Stimulated activated CD8-positive, alpha-beta memory T cell treated with anti-CD3 and anti-CD28 coated beads, Interleukin-4, amount 100 ng/mL, for 24 hours (primary cell): Measurements from ENCODE around the gene HOXB3.
"Not testable (repeated sequence)": the region's sequence is repeated elsewhere in the genome, so short reads cannot be mapped to it uniquely, and the experiment has no call there.

Experiments
- DNase-seq: peaks from one replicate; pipeline ENCODE4 v3.0.0-alpha.2; 2020; ENCODE audit warnings: low read depth

HOXB3 gene

DNA sequence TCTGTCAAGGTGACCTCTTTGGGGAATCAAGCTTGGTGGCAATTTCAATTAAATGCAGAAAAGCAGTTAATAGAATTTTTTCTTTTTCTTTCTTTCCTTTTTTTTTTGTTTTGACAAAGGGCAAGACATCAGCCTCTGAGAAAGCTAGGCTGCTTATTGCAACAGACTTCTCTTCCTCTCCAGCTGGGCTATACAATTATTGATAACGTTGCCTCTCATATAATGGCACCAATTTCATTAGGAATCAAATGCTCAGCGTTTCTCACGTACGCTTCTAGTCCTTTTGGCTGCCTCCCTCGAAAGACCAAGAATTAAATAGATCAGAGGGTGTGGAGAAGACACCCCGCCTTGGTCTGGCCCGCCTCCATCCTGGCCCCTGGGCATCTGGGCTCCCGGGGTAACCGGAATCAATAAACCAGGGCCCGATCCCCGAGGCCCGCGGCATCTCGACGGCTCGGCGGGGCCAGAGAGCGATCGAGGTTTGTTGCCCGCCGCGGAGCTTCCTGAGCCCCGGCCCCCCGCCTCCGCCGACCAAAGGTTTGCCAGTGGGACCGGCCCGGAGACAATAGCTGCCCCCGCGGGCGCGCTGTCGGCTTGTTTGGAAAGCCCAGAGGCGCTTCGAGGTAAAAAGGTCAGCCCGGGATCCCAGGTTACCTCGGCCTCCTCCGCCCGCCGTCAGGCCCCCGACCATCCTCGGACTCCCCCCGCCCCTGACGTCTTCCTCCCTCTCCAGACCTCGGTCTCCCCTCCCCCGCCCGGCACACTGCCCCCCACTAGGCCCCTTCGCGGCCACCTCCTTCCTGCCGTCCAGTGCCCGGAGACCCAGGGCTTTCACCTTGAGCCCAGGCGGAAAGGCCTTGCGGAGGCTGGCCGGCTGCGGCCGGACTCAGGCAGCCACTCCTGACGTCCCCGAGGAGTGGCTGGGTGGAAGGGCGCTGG lies 63.2 kb downstream of the HOXB3 start:
- DNase-seq, result no peak

DNA sequence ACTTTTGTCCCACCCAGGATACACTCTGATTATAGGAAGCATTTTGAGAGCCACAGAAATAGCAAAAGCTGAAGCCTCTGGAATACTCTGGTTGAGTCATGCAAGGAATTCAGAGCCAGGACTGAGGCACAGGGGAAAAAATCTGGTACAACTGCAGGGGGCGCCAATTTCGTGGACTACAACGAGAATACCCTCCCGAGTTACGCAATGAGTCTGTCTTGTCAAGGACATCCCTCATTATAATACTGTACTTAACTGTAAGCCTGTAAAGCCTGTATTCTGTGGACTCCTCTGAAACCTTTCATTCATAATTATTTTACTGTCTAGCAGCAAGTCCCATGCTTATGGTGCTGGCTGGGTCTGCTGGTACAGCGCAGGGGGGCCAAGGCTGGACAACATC lies 67.0 kb downstream of the HOXB3 start:
- DNase-seq, result no peak

DNA sequence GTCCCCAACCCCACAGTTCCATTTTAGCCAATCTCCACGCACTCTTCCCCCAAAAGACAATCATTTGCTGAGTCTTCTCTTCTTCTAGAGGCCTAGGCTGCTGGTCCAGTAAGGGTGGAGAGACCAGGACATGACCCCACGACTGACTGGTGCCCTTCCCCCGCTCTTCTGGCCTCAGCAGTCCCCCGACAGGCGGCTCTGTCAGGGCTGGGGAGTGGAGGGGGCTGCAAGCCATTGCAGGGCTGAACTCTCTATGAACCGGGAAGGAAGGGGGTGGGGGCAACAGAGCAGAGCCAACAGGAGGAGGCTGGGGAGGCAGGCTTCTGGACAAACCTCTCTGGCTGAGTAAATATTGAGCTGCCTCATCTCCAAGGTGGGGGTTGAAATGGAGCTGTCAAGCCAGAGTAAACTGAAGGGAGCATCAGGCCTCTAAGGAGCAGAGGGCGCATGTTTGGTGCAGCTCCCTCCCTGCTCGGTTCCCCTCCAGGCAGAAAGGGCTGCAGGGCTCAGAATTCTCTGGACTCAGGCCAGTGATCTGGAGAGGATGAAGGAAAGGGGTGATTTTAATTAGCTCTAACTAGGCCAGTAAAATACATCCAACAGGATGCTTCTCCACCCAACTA lies 67.9 kb downstream of the HOXB3 start:
- no peak for DNase-seq

DNA sequence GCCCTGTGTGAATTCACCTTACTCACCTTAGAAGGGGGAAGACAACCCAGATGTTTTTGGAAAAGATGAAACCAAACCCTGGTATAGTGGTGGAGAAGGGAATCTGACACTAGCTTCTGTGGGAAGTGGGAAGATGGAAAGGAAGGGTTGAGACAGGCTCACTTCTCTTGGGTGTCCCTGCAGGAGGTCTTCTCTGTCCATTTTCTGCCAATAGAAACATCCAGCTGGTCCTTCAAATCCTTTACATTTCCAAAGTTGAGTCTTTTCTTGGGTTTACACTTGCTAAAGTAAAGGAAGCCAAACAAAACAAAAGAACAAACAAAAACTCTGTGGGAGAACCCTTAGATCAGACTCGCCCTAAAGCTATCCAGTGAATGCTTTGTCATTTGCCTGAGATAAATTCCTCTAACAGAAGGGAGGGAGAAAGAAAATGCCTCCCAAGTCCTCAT lies 69.4 kb downstream of the HOXB3 start:
- DNase-seq, result no peak

DNA sequence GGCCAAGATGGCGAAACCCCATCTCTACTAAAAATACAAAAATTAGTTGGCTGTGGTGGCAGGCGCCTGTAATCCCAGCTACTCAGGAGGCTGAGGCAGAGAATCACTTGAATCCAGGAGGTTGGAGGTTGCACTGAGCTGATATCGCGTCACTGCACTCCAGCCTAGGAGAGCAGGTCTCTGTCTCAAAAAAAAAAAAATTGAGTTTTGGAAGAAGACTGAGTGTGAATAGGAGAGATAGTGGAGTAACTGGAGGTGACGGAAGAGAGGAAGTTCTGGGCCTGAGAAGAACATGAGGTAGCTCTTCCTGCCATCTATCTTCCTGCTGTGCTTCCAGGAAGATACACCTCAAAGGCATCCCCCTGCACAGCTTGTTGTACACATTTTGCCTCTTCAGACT lies 70.6 kb downstream of the HOXB3 start:
- DNase-seq, result no peak

DNA sequence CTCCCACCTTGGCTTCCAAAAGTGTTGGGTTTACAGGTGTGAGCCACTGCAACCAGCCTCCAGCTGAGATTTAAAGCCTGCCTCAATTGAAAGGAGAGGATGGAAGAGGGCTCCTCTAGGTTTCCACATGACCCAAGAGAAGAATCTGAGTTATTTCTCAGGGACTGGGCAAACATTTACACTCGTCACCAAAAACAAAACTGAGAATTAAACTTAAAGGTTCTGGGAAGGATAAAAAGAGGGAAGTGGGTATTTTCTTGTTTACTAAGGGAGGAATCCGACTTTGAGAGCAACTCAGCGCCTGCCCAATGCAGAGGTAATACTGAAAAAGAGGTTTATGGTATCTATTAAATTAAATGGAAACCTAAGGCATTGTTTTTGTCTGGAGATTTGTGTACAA lies 72.6 kb downstream of the HOXB3 start:
- DNase-seq, result no peak

DNA sequence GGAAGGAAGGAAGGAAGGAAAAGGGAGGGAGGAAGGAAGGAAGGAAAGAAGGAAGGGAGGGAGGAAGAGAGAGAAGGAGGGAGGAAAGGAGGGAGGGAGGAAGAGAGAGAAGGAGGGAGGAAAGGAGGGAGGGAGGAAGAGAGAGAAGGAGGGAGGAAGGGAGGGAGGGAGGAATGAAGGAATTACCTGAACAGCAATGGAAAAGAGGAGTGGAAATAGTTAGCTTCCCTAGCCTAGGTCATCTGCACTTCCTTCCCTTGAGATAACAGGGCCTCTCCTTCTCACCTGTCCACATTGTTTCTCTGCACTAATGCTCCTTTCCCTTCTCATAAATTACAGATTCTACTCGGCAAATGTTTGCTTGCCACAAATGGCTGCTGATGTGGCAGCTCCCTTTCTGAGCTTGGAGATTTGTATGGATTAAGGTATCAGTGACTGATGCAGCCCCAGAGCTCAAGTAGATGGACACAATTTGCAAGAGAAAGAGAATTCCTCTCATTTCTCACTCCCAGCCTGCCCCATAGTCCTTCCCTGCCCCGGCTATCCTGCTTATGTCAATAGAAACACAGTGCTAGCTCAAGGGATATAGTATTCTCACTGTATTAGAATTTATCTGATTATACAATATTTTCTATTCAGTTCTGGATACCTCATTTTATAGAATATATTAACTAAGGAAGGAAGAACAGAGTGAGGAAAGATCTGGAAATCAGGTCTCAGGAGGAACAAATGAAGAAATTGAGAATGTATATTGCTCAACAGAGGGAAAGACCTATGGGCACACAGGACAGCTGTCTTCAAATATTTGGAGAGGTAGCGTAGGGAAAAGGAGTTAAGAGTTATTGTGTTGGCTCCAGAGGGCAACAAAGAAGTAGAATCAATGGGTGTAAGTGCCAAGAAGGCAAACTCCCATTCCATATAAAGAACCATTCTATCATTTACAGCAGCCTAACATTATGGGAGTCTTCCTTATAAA lies 73.8 kb downstream of the HOXB3 start:
- DNase-seq, result no peak

DNA sequence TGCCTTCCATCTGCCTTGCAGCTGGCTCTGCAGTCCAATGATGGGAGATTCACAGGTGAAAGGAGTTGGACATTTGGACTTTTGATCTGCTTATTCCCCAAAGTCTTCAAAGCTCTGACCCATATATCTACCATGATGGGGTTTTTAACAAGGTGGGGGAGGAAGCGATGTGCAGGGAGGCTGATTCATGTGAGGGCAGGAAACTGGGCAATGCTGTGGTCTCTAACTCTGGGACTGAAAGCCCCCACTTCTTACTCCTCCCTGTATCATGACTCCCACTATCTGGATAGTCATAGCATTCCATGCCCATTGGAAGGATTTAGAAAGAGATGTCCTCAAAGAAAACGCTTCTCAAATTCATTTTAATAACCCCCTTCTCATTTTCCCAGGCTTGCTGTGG lies 75.6 kb downstream of the HOXB3 start:
- no peak for DNase-seq

DNA sequence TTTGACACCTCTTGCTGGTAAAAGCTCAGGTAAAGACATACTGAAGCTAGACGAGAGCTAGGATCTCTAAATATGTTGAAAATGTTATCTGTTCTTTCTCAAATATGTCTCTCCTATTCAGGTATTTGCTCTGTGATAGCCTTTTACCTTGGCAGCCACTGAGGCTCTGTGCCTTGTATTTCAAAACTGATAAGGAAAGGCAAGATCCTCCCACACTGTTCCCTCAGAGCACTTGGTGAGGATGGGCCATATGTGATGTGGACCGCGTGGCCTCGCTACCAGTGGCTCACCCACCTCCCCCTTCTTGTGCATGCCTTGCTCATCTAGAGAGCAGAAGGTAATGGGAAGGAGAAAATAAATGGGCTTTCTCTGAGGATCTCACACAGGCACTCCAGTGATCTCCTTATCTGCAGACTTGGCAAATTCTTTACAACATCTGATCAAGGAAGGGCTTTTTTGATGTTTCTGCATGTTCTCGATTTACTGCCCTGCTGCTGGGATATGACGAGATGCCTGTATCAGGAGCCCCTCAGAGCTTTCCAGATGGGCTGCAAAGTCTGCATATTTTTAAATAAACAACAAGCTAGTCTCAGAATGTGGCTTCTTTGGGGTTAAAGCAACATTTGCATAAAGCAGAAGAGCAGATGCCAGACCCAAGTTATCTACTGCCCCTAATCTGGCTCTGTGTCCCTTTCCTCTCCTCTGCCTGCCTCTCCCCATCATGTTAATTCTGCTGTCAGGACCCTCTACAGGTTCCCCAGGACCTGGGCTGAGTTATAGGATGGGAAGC lies 76.2 kb downstream of the HOXB3 start:
- DNase-seq, result no peak

DNA sequence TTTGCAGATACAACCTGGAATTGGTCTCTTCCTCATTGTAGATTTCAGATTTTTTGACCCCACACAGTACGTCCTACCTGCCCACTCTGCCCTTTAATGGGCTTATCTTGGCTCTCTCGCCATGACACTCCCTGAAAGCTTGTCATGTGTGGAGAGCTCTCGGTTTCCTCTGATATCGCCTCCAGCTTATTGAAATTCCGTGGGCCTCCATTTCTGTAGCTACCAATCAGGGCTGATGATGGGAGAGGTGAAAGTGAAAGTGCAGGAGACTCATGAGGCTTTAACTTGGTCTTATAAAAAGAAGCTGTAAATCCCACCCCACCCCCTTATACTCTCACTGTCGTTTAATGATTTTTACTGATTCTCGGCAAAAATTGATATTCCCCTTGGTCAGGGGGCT lies 76.9 kb downstream of the HOXB3 start:
- no peak for DNase-seq

DNA sequence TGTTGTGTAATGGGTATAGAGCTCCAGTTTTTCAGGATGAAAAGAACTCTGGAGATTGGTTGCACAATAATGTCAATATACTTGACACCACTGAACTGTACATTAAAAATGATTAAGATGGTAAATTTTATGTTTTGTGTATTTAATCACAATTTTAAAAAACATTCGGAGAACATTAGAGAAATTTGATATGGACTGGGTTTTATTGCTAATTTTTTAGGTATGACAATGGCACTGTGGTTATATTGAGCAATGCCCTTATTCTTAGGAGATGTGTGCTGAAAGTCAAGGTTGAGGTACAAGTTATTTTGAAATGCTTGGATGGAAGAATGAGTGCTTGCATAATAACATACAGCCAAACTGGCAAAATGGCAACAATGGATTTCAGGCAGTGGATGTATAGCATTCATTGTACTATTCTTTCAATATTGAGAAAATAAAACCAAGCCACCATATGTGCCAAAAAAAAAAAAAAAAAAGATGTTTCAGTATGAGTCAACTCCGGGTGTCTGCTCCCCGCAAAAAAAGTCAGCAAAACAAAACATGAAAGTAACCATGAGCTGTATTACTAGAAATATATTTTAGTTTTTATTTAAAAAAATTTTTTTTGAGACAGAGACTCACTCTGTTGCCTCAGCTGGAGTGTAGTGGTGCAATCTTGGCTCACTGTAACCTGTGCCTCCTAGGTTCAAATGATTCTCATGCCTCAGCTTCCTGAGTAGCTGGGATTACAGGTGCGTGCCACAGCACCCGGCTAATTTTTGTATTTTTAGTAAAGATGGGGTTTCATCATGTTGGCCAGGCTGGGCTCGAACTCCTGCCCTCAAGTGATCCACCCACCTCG lies 79.1 kb downstream of the HOXB3 start:
- DNase-seq, result no peak

DNA sequence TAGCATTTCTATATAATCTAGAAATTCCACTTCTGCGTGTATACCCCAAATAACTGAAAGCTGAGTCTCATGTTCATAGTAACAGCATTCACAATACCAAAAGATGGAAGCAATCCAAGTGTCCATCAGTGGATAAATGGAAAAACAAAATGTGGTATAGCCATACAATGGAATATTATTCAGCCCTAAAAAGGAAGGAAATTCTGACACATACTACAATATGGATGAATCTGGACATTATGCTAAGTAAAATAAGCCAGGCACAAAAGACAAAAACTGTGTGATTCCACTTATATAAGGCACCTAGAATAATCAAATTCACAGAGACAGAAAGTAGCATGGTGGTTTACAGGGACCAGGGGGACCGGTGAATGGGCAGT lies 79.7 kb downstream of the HOXB3 start:
- DNase-seq, result no peak

DNA sequence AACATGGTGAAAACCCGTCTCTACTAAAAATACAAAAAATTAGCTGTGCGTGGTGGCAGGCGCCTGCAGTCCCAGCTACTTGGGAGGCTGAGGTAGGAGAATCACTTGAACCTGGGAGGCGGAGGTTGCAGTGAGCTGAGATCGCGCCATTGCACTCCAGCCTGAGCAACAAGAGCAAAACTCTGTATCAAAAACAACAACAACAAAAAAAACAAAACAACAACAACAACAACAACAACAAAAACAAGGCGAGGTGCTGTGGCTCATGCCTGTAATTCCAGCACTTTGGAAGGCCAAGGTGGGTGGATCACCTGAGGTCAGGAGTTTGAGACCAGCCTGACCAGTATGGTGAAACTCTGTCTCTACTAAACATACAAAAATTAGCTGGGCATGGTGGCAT lies 80.3 kb downstream of the HOXB3 start:
- not testable (repeated sequence) for DNase-seq

DNA sequence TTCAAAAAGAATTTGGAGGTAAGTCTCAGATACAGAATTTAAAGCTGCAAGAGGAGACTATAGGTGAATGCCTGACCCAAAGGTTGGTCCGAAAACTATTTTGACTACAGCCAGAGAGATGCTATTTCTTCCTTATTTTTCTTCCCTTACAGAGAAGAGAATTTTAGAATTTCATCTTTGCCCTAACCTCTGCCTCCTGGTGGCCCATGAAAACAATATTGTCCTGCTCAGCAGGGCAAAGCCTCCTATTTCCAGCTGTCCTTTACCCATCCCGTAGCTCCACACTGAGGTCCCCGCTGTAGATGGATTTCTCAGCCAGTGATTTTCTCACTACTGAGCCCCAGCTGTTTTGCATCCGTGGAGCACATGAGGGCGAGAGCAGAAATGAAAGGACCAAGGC lies 83.8 kb downstream of the HOXB3 start:
- DNase-seq, result no peak

DNA sequence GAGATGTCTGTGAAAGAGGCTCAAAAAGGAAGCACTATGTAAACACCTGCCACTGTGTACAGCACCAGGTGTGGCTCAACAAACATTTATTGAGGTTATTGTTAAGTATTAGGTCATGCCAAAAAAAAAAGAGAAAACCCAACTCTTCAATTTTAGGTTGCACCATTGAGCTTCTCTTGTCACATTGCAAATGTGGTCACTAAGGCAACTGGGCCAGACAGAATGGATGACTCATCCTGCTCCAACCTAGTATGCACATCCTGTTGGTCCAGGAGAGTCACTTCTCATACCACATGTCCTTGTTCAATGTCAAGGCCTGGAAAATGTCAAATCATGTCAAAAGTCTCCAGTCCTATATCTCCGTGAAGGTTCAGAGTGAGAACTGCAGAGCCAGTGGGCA lies 84.3 kb downstream of the HOXB3 start:
- no peak for DNase-seq

DNA sequence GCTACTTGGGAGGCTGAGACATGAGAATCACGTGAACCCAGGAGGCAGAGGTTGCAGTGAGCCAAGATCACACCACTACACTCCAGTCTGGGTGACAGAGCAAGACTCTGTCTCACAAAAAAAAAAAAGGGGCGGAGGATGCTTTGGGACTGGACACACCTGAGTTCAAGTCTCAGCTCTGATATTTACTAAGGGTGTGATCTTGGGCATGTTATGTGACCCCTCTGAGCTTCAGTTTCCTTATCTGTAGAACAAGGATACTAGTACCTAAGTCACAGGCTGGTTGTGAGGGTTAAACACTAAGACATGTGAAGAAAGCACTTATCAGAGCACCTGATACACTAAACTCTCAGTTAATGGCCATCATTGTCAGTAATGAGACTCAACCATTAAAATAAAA lies 85.1 kb downstream of the HOXB3 start:
- no peak for DNase-seq

DNA sequence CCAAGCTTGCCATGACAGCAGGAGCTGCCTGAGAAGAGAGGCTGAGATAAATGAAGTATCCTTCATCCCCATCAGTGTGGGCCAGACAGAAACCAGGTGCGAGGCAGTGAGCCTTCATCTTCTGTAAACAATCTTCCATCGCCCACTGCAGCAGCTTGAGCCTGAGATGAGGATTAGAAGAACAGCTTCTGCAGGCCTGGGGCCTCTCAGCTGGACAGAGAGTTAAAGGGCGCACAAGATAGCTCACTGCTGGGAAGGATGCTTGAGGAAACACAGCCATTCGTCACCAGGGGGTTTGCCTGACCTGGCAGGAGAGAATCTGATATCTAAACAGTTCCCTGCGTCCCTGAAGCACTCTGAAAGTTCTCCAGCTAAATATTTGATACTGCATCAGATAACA lies 86.3 kb downstream of the HOXB3 start:
- no peak for DNase-seq

DNA sequence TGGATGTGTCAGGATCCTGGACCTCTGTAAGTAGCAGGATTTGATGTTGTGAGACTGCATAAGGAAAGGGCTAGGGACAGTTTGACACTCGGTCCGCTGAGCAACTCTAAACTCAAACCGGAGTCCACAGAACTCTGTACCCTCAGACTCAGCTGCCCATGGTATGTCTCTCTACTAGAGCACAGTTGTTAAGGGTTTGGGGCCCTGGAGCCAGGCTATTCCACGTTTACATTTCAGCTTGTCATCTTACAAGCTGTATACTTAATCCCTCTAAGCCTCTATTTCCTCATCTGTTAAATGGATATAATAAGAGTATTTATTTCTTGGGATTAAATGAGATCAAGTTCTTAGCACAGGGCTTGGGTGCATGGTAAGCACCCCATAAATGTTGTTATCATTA lies 87.1 kb downstream of the HOXB3 start:
- no peak for DNase-seq

DNA sequence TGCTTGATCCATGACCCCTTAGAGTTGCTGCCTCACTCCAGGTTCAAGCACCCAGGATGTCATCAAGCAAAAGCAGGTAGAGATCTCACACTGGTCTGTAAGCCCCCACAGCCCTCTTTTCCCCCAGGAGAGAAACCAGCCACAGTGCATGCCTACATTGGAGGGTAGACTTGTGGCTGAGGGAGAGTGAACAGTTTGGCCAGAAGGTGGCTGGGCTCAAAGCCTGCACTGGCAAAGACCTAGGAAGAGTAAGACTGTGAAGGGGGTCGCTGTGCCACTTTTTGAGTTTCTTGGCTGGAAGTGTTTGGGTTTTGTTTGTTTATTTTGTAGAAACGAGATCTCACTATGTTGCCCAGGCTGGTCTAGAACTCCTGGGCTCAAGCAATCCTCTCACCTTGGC lies 87.7 kb downstream of the HOXB3 start:
- no peak for DNase-seq
